HepG2 (cell line): ENCODE data around the gene RTP3. TPM values are rescaled to one million over a fixed set of nuclear protein-coding genes. Genes with fewer than 3 reads are reported as not detected.

ENCODE experiments used
- ATAC-seq: fragments of 200-7000 bp; cut with Tn5 transposase; 3 replicates; pipeline ENCODE4 v1.9.1; 2020; ENCODE audit warnings: mild to moderate bottlenecking, moderate library complexity
- BruUV-seq: library from RNA; stranded (reverse); fragments of 400-500 nt; replicated peaks from 2 replicates; lab custom pipeline; 2021; lab: Mats Ljungman, UMichigan
- CTCF ChIA-PET: fragments of 300-600 bp; formaldehyde crosslinking; extraction: SDS; loops from one replicate; lab custom pipeline; 2021; ENCODE audit warnings: low total read pairs, inconsistent platforms, low intra/inter-chr PET ratio; lab: Yijun Ruan, JAX
- POLR2A ChIA-PET: fragments of 350-600 bp; sonication (Branson Sonifier 250); formaldehyde crosslinking; loops from one replicate; lab custom pipeline; 2020; ENCODE audit warnings: antibody characterized with exemption, inconsistent platforms; lab: Yijun Ruan, JAX
- DNase-seq: peaks from one replicate; pipeline ENCODE4 v3.0.0-alpha.2; 2015; ENCODE audit warnings: low spot score
- FAIRE-seq: peaks from 3 replicates; lab custom pipeline; 2011; peaks lifted over from hg19 to GRCh38; lab: Jason Lieb, UNC
- H2AFZ ChIP-seq: one replicate; pipeline ENCODE4 v1.6.1; 2011; ENCODE audit warnings: low read length, inconsistent platforms
- H3K27ac ChIP-seq: fragments of 300-600 bp; 3 replicates; pipeline ENCODE4 v1.8.0; 2011; ENCODE audit warnings: mixed run types, mild to moderate bottlenecking, mixed read lengths, low read length, inconsistent platforms; ENCODE audit not compliant: insufficient read depth; ENCODE audit errors: extremely low read length
- H3K27me3 ChIP-seq, 2 experiments: fragments of 200-600 bp in 1 of 2; 2 replicates in 1 of 2; 3 replicates in 1 of 2; pipeline versions ENCODE4 v1.6.0 to v1.8.0; 2011; ENCODE audit warnings: low read length in 2 of 2, mild to moderate bottlenecking in 2 of 2, moderate library complexity in 2 of 2, inconsistent platforms in 1 of 2; ENCODE audit not compliant: insufficient read depth in 2 of 2, control insufficient read depth in 1 of 2
- H3K36me3 ChIP-seq, 2 experiments: fragments of 200-600 bp in 1 of 2; replicated peaks in 1 of 2; 2 replicates in 1 of 2; 3 replicates in 1 of 2; pipeline versions ENCODE4 v1.5.1 to v1.8.0; 2011; ENCODE audit warnings: low read length in 2 of 2, inconsistent platforms in 1 of 2; ENCODE audit not compliant: insufficient read depth in 2 of 2, control insufficient read depth in 1 of 2
- H3K4me1 ChIP-seq: 2 replicates; pipeline ENCODE4 v1.5.1; 2012; ENCODE audit warnings: low read length, inconsistent platforms; ENCODE audit not compliant: insufficient read depth
- H3K4me2 ChIP-seq: 2 replicates; pipeline ENCODE4 v1.6.0; 2011; ENCODE audit warnings: low read depth, low read length, inconsistent platforms
- H3K4me3 ChIP-seq, 3 experiments: fragments of 200-600 bp in 1 of 3; sonication (generic), shearing (Covaris generic) in 1 of 3; replicated peaks in 1 of 3; 2 replicates each; pipeline ENCODE4 v1.5.1; 2011 to 2016; ENCODE audit warnings: low read length in 3 of 3, inconsistent platforms in 2 of 3, low read depth in 2 of 3, mild to moderate bottlenecking in 2 of 3, control low read depth in 1 of 3, mixed read lengths in 1 of 3; ENCODE audit not compliant: insufficient read depth in 1 of 3
- H3K79me2 ChIP-seq: one replicate; pipeline ENCODE4 v1.6.1; 2011; ENCODE audit warnings: low read length, inconsistent platforms; ENCODE audit not compliant: insufficient read depth
- H3K9ac ChIP-seq: 2 replicates; pipeline ENCODE4 v1.6.0; 2011; ENCODE audit warnings: mild to moderate bottlenecking, low read depth, low read length, inconsistent platforms; ENCODE audit not compliant: insufficient read depth
- H3K9me3 ChIP-seq: 2 replicates; pipeline ENCODE4 v1.5.1; 2012; ENCODE audit warnings: mild to moderate bottlenecking, low read length
- H4K20me1 ChIP-seq: 2 replicates; pipeline ENCODE4 v1.6.0; 2011; ENCODE audit warnings: inconsistent platforms, mild to moderate bottlenecking, low read length, moderate library complexity; ENCODE audit not compliant: insufficient read depth
- CENPT ChIP-seq: sonication (generic); formaldehyde crosslinking; IDR thresholded peaks from 2 replicates; pipeline ENCODE4 v1.8.0; 2022; ENCODE audit warnings: low read depth, mild to moderate bottlenecking, moderate library complexity, missing genetic modification reagents
- FOXK1 ChIP-seq: sonication (generic); formaldehyde crosslinking; IDR thresholded peaks from 2 replicates; pipeline ENCODE4 v1.4.0; 2020; ENCODE audit warnings: low read depth, missing genetic modification reagents, borderline replicate concordance
- KDM4B ChIP-seq: sonication (generic); formaldehyde crosslinking; IDR thresholded peaks from 2 replicates; pipeline ENCODE4 v1.4.0; 2020; ENCODE audit warnings: missing genetic modification reagents
- PLRG1 ChIP-seq: fragments of 450-650 bp; conservative IDR thresholded peaks from 2 replicates; pipeline ENCODE4 v1.6.1; 2016
- POLR2A ChIP-seq, 2 experiments: IDR thresholded peaks; 2 replicates each; pipeline ENCODE4 v1.6.1; 2011; ENCODE audit warnings: low read depth in 2 of 2, low read length in 2 of 2, mild to moderate bottlenecking in 1 of 2, moderate library complexity in 1 of 2; ENCODE audit not compliant: insufficient read depth in 1 of 2
- TAF15 ChIP-seq: fragments of 200-400 bp; formaldehyde crosslinking; IDR thresholded peaks from one replicate; pipeline ENCODE4 v1.6.1; 2018; ENCODE audit warnings: mild to moderate bottlenecking, low read depth, low read length; ENCODE audit not compliant: poor library complexity, severe bottlenecking
- ZNF350 ChIP-seq: sonication (generic); formaldehyde crosslinking; IDR thresholded peaks from 2 replicates; pipeline ENCODE4 v1.4.0; 2020; ENCODE audit warnings: mild to moderate bottlenecking, low read depth, missing genetic modification reagents, borderline replicate concordance
- ZNF512 ChIP-seq: sonication (generic); formaldehyde crosslinking; IDR thresholded peaks from 2 replicates; pipeline ENCODE4 v1.4.0; 2020; ENCODE audit warnings: mild to moderate bottlenecking, missing genetic modification reagents
- ZNF629 ChIP-seq: sonication (generic); formaldehyde crosslinking; conservative IDR thresholded peaks from 2 replicates; pipeline ENCODE4 v1.5.0; 2020; ENCODE audit warnings: missing genetic modification reagents
- ZNF737 ChIP-seq: sonication (generic); formaldehyde crosslinking; IDR thresholded peaks from 2 replicates; pipeline ENCODE4 v1.5.0; 2020; ENCODE audit warnings: missing genetic modification reagents, mild to moderate bottlenecking, borderline replicate concordance
- ZNF790 ChIP-seq: sonication (generic); formaldehyde crosslinking; IDR thresholded peaks from 2 replicates; pipeline ENCODE4 v1.8.0; 2022; ENCODE audit warnings: missing genetic modification reagents, mild to moderate bottlenecking, borderline replicate concordance
- ZNF879 ChIP-seq: sonication (generic); formaldehyde crosslinking; IDR thresholded peaks from 2 replicates; pipeline ENCODE4 v1.8.1; 2023; ENCODE audit warnings: missing genetic modification reagents
- WGBS: methylation state at CpG from one replicate; pipeline ENCODE4 v1.1.6; 2017; ENCODE audit warnings: low lambda C conversion rate; 5-methylcytosine and 5-hydroxymethylcytosine counted together
- in situ Hi-C: cut with HindIII; loops from 2 replicates; pipeline ENCODE4 v1.10.0; 2017; ENCODE audit warnings: low pct_unique_long_range_greater_than_20kb; ENCODE audit not compliant: extremely low pct_ligation_motif_present
- intact Hi-C: fragments of 100-400 bp; cut with micrococcal nuclease; formaldehyde crosslinking; loops from one replicate; pipeline ENCODE4 v1.10.0; 2022; ENCODE audit not compliant: unreplicated experiment
- polyA plus RNA-seq, 8 experiments: library from polyadenylated mRNA; depleted of rRNA in 3 of 8; stranded (reverse) in 7 of 8; unstranded in 1 of 8; fragments of >200 nt; fragmentation: Illumina TruSeq in 4 of 8; extraction: Trizol in 4 of 8; gene quantifications; 2 replicates each; pipeline versions ENCODE4 v1.2.1 to v1.2.3, GENCODE V29; 2011 to 2016; ENCODE audit warnings: low read depth in 4 of 8, missing spikeins in 1 of 8, mixed read lengths in 1 of 8; ENCODE audit not compliant: insufficient read depth in 1 of 8
- total RNA-seq, 5 experiments: library from RNA; depleted of rRNA; stranded (reverse); fragments of >200 nt; fragmentation: Illumina TruSeq; extraction: Trizol; gene quantifications; 2 replicates each; pipeline ENCODE4 v1.2.3, GENCODE V29; 2016; ENCODE audit warnings: low read depth in 1 of 5
- TF ChIP-seq, protein P1 (sequence below): sonication (generic); formaldehyde crosslinking; IDR thresholded peaks from 2 replicates; pipeline ENCODE4 v1.4.0; 2020; ENCODE audit warnings: missing genetic modification reagents

RTP3 gene
- total and polyA plus RNA-seq, 2 of the 13 experiments (the other 11 are each of a cell fraction or from before 2014, with no cell fraction given): 0.09 TPM; not detected in 1

DNA sequence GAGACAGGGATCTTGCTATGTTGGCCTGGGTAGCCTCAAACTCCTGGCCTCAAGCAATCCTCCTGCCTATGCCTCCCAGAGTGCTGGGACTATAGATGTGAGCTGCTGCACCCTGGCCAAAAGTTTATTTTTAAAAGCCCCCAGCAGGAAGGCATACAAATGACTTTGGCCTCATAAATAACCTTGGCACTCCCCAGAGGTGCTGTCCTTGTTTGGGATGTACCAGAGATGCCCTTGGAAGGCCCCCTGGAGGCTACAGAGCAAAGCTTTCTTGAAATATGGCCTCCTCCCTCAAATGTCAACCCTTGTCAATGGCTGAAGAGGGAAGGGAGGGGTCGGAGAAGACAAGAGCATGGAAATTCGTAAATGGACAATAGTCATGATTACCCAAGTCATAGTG lies 14.0 kb upstream of the RTP3 start (continued):
- no peak for TF ChIP-seq CENPT
- no peak for TF ChIP-seq ZNF737 (CRISPR knock-in tag)
- TF ChIP-seq ZNF512: no peak
- TF ChIP-seq, protein P1, sequence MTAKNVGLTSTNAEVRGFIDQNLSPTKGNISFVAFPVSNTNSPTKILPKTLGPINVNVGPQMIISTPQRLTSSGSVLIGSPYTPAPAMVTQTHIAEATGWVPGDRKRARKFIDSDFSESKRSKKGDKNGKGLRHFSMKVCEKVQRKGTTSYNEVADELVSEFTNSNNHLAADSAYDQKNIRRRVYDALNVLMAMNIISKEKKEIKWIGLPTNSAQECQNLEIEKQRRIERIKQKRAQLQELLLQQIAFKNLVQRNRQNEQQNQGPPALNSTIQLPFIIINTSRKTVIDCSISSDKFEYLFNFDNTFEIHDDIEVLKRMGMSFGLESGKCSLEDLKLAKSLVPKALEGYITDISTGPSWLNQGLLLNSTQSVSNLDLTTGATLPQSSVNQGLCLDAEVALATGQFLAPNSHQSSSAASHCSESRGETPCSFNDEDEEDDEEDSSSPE (CRISPR knock-in tag): no peak
- TF ChIP-seq ZNF790 (CRISPR knock-in tag): no peak
- TF ChIP-seq KDM4B (CRISPR knock-in tag): no peak

DNA sequence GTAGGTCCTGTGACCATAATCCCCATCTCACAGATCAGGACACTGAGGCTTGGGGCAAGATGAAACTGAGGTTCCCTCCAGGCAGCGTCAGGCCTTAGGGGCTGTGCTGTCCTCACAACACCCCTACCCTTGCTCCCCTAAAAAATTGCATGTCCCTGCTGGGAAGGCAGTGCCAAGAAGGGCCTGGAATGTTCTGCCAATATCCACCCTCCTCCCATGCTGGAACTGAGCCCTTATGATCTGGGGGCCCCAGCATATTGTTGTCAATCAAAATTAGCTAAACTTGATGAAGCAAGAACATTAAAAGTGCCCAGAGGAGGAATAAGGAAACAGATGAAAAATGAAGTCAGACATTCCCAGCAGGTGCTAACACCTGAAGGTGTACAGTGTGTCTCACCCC lies 13.4 kb upstream of the RTP3 start:
- WGBS: 86% methylated on average over 1 of the region's 1 CpG
- ATAC-seq (no peak), DNase-seq (no peak), FAIRE-seq (no peak)
- intact Hi-C loops (no loop called here), in situ Hi-C loops (loop anchor here (10.0 kb wide), 1 partner anchor 180 kb away; no protein-coding TSS in a partner anchor)
- Histone ChIP-seq H2AFZ (no peak overlapping the region), H3K9me3 (no peaks in the 10 kb centered on the region), H3K79me2 (no peaks in the 10 kb centered on the region), H3K4me2 (no peak overlapping the region), H3K27me3 (no peaks in the 10 kb centered on the region), H4K20me1 (no peaks in the 10 kb centered on the region), H3K4me1 (peaks cover 14% of the 10 kb centered on the region), H3K4me3 (no peak overlapping the region), H3K27ac (no peak overlapping the region), H3K36me3 (no peaks in the 10 kb centered on the region), H3K9ac (no peak overlapping the region)
- POLR2A ChIA-PET: interaction anchor here (1.4 kb wide), 1 partner anchor 74 kb away, joined by 5 read pairs; no protein-coding TSS in a partner anchor
- CTCF ChIA-PET: no interaction called here
- TF ChIP-seq ZNF629 (peak; percentile 34; the same call in 1 of the 2 replicates), FOXK1 (CRISPR knock-in tag) (no peak), POLR2A (IDR thresholded peaks at IDR 0.05; ENCODE audit: insufficient read depth in 1 of 2, low read depth in 2 of 2, low read length in 2 of 2) (no peak), TAF15 (no peak), PLRG1 (no peak), ZNF350 (CRISPR knock-in tag) (no peak), ZNF879 (CRISPR knock-in tag) (no peak)
- no TSS peak for BruUV-seq
